CD4-positive, alpha-beta T cell treated with Interleukin-6 for 4 hours (primary cell): ENCODE data around the gene GDPD3.
"Not testable (repeated sequence)": the region's sequence is repeated elsewhere in the genome, so short reads cannot be mapped to it uniquely, and the experiment has no call there.

Experiments
- DNase-seq: peaks from one replicate; pipeline ENCODE4 v3.0.0-alpha.2; 2020; ENCODE audit warnings: mixed read lengths

Gene GDPD3, protein sequence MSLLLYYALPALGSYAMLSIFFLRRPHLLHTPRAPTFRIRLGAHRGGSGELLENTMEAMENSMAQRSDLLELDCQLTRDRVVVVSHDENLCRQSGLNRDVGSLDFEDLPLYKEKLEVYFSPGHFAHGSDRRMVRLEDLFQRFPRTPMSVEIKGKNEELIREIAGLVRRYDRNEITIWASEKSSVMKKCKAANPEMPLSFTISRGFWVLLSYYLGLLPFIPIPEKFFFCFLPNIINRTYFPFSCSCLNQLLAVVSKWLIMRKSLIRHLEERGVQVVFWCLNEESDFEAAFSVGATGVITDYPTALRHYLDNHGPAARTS

DNA sequence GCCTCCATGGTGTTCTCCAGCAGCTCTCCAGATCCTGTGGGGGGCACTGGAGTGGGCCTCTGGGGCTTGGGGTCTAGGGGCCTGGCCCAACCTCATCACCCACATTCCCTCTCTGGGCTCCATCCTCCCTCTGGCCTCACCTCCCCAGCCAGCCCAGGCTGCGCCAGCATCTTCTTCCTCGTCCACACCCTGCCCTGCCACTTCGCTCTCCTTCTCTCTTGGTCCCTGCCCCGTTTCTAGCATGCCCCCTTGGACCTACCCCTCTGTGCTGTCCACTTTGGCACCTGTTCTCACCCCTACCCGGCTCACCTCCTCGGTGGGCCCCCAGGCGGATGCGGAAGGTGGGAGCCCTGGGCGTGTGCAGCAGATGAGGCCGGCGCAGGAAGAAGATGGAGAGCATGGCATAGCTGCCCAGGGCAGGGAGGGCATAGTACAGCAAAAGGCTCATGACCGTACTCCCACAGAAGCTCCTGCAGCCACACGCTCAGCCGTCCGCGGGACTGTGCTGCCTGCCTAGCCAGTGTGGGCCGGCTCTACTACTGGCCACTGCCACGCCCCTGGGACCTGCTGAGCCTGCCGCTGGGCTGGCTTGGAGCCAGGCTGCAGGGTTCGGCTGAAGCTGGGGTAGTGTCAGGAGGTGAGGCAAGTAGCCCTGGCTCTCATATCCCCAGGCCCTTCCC, at the start of gene GDPD3:
Gene GDPD3 (minus strand): TSS at position 507 of the 680 bp plus-strand sequence. CDS start 59 bp downstream, at position 448.
- no peak for DNase-seq

DNA sequence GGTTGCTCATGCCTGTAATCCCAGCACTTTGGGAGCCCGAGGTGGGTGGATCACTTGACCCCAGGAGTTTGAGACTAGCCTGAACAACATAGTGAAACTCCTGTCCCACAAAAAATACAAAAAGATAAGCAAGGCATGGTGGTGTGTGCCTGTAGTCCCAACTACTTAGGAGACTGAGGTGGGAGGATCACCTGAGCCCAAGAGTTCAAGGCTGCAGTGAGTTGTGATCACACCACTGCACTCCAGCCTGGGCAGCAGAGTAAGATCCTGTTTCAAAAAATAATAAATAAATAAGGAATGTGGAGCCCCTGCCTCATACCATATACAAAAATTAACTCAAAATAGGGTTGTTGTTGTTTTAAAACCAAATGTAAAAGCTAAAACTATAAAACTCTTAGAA, 43.9 kb upstream of the GDPD3 start:
- DNase-seq: no peak

DNA sequence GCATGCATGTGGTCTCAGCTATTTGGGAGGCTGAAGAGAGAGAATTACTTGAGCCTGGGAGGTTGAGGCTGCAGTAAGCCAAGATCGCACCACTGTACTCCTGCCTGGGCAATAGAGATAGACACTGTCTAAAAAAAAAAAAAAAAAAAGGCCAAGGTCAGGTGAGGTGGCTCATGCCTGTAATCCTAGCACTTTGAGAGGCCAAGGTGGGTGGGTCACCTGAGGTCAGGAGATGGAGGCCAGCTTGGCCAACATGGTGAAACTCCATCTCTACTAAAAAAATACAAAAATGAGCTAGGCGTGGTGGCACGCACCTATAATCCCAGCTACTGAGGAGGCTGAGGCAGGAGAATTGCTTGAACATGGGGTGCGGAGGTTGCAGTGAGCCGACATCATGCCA, 41.9 kb upstream of the GDPD3 start:
- DNase-seq: no peak

DNA sequence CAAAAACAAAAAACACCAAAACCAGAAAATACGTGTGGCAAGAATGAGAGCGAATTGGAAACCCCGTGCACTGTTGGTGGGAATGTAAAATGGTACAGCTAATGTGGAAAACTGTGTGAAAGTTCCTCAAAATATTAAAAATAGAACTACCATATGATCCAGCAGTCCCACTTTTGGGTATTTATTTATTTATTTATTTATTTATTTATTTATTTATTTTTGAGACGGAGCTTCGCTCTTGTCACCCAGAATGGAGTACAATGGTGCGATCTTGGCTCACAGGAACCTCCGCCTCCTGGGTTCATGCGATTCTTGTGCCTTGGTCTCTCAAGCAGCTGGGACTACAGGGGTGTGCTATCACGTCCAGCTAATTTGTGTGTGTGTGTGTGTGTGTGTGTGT, 39.2 kb upstream of the GDPD3 start:
- DNase-seq: no peak

DNA sequence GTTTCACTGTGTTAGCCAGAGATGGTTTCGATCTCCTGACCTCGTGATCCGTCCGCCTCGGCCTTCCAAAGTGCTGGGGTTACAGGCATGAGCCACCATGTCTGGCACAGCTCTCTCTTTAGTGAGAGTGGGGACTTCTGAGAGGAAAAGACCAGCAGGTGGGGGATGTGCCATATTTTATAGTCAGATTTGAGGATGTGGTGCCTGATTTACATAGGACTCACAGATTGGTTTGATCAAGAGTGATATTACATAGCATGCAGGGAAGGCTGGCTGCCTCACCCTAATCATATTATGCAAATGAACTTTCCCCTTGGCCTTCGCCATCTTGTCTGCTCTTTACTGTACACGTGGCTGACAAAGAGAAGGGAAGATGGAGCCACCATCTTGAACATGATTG, 37.8 kb upstream of the GDPD3 start:
- DNase-seq: no peak

DNA sequence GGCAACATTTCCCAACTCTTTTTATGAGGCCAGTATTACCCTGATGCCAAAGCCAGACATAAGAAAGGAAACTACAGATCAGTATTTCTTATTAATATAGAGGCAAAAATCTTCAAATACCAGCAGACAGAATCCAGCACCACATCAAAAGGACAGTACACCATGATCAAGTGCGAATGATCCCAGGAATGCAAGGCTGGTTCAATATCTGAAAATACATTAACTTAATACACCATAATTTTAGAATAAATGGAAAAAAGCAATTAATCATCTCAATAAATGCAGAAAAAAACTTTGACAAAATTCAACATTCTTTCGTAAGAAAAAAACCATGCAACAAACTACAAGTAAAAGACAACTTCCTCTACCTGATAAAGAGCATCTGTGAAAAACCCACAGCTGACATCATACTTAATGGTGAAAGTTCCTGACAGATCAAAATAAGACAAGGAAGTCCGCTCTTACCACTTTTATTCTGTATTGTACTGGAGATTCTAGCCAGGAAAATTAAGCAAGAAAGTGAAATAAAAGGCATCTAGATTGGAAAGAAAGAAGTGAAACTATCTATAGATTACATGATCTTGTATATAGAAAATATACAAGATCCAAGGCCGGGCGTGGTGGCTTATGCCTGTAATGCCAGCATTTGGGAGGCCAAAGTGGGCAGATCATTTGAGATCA, 36.1 kb upstream of the GDPD3 start:
- no peak for DNase-seq

DNA sequence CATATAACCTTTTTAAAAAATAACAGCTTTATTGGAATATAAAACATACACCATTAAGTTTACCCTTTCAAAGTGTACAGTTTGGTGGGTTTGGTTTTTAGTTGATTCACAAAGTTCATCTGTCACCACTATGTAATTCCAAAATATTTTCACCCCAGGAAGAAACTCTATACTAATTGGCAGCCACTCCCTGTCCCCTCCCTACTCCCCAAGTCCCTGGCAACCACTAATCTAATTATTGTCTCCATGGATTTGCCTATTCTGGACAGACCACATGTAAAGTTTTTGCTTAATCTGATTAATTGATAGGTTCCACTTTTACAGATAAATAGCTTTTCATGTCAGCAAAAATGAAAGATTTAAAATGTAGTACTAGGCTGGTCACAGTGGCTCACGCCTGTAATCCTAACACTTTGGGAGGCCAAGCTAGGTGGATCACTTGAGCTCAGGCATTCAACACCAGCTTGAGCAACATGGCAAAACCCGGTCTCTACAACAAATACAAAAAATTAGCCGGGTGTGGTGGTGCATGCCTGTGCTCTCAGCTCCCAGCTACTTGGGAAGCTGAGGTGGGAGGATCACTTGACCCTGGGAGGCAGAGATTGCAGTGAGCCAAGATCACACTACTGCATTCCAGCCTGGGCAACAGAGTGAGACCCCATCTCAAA, 34.6 kb upstream of the GDPD3 start:
- no peak for DNase-seq

DNA sequence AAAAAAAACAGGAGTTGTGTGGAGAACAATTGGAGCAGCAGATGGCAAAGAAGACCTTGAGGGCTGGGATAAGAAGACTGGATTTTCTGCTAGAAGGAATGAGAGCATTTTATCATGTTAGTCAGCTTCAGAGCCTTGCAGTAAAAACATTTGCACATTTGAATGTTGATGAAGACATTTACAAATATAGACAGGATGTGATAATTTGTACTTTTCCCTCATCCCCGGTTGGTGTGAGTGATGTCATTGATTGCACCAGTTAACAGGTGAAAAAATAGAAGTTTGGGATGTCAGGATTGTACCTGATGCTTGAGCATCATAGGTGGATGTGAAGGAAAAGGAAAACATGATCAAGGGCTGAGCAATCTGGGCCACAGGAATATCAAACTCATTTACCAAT, 32.3 kb upstream of the GDPD3 start:
- no peak for DNase-seq

DNA sequence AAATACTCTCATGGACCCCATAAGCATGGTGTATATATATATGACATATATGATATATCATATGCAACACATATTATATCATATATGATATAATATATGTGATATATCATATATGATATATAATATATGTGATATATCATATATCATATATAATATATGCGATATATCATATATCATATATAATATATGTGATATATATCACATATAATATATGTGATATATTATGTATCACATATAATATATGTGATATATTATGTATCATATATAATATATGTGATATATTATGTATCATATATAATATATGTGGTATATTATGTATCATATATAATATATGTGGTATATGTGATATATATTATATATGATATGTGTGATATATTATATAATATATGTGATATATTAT, 31.6 kb upstream of the GDPD3 start:
- no peak for DNase-seq

DNA sequence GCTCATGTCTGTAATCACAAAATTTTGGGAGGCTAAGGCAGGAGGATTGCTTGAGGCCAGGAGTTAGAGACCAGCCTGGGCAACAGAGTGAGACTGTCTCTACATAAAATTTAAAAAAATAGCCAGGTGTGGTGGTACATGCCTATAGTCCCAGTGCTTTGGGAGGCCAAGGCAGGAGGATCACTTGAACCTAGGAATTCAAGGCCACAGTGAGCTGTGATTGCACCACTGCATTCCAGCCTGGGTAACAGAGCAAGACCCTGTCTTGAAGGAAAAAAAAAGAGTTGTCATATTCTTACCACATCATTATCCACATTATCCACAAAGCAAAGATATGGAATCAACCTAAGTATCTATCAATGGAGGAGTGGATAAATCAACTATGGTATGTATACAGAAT, 30.7 kb upstream of the GDPD3 start:
- no peak for DNase-seq

DNA sequence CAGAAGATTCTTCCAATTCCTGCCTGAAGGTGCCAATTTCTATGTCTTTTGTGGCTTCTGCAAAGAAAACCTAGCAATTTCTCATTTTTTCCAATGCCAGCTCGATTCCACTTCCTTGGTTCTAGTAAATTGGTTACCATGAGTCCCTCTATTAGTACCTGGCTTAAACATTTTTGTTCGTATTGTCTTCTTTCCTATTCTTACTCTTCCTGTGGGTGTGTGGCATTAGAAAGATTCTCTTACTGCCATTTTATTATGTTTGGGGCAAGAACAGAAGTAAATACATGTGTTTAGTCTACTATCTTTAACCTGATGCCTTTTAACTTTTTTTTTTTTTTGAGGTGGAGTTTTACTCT, 30.0 kb upstream of the GDPD3 start:
- DNase-seq: no peak

DNA sequence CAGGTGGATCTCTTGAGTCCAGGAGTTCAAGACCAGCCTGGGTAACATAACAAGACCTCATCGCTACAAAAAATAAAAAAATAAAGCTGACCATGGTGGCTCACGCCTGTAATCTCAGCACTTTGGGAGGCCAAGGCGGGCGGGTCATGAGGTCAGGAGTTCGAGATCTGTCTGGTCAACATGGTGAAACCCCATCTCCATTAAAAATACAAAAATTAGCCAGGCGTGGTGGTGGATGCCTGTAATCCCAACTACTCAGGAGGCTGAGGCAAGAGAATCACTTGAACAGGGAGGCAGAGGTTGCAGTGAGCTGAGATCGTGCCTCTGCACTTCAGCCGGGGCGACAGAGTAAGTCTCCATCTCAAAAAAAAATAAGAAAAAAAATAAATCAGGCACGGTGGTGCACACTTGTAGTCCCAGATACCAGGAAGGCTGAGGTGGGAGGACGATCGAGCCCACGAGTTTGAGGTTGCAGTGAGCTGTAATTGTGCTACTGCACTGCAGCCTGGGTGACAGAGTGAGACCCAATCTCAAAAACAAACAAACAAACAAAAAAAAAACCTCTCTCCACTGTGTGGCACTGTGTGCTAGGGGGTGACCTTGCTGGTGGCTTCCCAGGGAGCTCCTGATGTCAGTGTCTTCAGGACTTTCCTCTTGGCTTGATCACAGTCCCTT, 29.5 kb upstream of the GDPD3 start:
- peak; percentile 44 for DNase-seq

DNA sequence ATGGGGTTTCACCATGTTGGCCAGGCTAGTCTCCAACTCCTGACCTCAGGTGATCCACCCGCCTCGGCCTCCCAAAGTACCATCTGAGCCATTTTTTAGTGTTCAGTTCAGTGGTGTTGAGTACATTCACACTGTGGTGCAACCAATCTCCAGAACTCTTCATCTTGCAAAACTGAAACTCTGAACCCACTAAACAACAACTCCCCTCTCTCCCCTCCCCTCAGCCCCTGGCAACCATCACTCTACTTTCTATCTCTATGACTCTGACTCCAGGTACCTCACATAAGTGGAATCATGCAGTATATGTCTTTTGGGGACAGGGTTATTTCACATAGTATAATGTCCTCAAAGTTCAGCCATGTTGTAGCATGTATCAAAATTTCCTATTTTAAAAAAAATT, 28.4 kb upstream of the GDPD3 start:
- no peak for DNase-seq

DNA sequence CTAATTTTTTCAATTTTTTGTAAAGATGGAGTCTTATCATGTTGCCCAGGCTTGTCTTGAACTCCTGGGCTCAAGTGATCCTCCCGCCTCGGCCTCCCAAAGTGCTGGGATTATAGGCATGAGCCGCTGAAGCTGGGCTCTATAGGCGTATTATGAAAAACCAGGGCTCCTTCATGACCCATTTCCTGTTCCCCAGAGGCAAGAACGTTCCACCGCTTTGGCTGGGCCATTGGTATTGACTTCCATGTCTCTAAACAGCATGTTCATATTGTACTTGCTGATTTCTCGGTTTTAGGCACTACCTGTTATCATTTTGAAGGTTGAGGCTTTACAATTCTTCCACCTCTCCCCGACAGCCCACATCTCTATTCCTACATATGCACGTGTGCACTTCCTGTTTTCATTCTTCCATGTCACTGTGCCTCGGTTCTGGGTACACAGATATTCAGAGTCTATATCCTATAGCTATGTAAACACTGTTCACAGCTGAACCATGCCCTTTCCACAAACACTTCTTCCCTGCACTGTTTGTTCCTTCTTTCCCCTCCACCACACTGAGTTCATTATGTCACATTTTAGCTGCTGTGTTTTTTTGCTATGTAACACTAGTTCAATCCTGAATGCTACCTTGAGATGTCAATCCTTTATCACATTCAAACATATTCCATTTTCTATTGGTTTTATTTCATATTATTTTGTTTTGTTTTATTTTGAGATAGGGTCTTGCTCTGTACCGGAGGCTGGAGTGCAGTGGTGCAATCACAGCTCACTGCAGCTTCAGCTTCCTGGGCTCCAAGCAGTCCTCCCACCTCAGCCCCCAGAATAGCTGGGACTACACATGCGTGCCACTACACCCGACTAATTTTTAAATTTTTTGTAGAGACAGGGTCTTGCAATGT, 26.5 kb upstream of the GDPD3 start:
- peak; percentile 40 for DNase-seq

DNA sequence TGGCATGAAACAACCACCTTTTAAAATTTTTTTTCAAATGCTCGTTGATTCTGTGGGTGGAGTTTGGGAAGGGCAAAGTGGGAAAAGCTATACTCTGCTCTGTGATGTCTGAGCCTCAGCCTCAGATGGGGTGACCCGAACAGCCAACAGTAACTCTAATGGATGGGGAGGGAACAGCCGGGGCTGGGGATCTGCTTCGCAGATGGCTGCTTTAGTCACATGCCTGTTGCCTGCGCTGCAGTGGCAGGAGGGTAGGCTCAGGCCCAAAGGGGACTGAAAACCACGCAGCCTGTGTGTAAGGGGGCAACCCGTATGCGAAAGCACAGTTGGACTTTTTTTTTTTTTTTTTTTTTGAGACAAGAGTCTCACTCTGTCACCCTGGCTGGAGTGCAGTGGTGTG, 24.6 kb upstream of the GDPD3 start:
- DNase-seq: no peak

DNA sequence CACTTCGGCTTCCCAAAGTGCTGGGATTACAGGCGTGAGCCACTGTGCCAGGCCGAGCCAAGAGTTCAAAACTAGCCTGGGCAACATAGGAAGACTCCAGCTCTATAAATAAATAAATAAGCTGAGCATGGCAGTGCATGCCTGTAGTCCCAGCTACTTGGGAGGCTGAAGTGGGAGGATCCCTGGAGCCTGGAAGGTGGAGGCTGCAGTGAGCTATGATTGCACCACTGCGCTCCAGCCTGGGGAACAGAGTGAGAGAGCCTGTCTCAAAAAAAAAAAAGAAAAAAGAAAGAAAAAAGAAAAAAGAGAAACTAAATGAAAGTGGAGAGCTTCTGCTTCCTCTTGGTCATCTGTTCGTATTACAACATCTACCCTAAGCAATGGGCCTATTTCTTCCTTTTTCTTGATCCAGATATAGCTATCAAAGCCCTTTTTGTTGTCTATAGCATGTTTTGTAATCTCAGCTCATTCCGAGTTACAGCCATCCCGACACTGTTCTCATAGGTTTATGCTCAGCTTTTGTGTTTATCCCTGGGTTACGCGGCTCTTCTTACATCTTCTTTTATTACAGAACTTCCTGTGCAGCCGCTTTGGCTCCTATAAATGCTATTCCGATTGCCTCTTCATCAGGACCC, 23.8 kb upstream of the GDPD3 start:
- DNase-seq: no peak

DNA sequence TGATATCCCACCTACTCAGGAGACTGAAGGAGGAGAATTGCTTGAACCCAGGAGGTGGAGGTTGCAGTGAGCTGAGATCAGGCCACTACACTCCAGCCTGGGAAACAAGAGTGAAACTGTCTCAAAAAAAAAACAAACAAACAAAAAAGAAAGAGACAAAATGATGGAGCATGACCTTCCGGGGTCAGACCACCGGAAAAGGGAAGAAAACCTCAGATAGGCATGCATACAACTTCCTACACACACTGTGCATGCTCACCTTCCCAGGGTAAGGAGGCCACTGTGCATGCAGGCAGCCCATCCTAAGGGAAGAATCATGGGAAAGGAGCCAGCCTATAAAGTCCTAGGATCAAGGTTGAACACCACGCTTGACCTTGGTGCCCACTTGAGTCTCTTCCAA, 19.3 kb upstream of the GDPD3 start:
- no peak for DNase-seq

DNA sequence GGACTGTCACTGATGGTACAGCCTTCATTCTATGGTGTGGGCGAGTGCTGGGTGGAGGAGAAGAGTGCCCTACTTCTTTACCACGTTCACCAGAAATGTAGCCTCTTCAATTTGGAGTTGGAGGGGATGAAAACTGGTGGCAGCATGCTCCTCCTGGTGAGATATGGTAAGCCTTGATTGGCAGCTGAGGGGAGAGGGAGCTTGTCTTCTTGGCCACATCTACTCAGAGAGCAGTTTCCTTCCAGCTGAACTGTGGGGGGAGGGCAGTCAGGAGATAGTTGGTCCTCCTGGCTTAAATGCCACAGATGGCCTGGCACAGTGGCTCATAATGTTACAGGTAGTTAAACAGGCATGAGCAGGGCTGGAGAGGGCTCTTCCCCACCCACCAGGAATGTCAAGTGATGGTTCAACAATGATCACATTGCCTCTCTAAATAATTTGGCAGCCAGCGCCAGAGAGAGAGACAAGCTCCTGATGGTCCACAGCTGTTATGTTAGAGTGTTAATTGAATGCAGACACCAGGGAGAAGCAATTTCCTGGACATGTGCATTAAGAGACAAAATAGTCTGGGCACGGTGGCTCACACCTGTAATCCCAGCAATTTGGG, 18.6 kb upstream of the GDPD3 start:
- no peak for DNase-seq

DNA sequence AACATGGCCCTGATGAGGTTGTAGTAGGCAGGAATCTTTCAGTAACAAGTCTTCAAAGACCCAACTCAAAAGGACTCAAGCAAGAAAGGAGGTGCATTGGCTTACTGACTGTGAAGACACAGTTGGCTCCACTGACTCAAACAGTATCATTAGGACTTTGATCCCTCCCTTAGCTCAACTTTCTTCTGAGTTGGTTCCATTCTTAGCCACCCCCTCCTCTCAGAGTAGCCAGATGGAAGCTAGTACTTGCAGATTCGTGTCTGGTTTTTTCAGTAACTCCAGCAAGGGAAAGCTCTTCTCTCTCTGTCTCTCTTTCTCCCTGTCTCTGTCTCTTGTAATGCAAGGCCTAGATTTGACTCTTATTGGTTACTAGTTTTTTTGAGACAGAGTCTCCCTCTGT, 14.7 kb upstream of the GDPD3 start:
- no peak for DNase-seq

DNA sequence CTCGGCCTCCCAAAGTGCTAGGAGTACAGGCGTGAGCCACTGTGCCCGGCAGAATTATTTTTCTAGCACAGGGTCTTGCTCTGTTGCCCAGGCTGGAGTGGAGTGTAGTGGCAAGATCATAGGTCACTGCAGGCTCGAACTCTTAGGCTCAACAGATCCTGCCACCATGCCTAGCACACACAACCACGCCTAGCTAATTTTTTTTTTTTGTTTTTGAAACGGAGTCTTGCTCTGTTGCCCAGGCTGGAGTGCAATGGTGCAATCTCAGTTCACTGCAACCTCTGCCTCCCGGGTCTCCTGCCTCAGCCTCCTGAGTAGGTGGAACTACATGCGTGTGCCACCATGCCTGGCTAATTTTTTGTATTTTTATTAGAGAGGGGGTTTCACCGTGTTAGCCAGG, 12.4 kb upstream of the GDPD3 start:
- not testable (repeated sequence) for DNase-seq

DNA sequence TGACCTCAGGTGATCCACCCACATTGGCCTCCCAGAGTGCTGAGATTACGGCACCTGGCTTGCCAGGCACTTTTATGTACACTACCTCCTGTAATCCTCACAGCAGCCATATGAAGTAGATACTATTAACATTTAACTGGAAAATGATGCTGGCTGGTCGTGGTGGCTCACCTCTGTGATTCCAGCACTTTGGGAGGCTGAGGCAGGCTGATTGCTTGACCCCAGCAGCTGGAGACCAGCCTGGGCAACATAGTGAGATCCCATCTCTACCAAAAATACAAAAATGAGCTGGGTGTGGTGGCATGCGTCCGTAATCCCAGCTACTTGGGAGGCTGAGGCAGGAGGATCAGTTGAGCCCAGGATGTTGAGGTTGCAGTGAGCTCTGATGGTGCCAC, 11.6 kb upstream of the GDPD3 start:
- DNase-seq: no peak
